HepG2 (cell line): ENCODE data around the gene GART.

Experiments used
- ARNTL ChIP-seq: sonication (generic); formaldehyde crosslinking; IDR thresholded peaks from 2 replicates; pipeline ENCODE4 v1.4.0; 2020; ENCODE audit warnings: mild to moderate bottlenecking, missing genetic modification reagents
- ATF4 ChIP-seq, 2 experiments: fragments of 450-650 bp in 1 of 2; sonication (generic) in 1 of 2; formaldehyde crosslinking; IDR thresholded peaks; 2 replicates each; pipeline versions ENCODE4 v1.5.0 to v1.8.0; 2020 to 2022; ENCODE audit warnings: mild to moderate bottlenecking in 1 of 2, missing genetic modification reagents in 1 of 2
- EZH2 ChIP-seq: conservative IDR thresholded peaks from 2 replicates; pipeline ENCODE4 v1.6.1; 2012; ENCODE audit warnings: mild to moderate bottlenecking, low read depth, low read length, moderate library complexity
- HOXA7 ChIP-seq: sonication (generic); formaldehyde crosslinking; IDR thresholded peaks from 2 replicates; pipeline ENCODE4 v1.8.1; 2022; ENCODE audit warnings: mild to moderate bottlenecking, missing genetic modification reagents, moderate library complexity
- MAFF ChIP-seq: IDR thresholded peaks from 2 replicates; pipeline ENCODE4 v1.6.1; 2011; ENCODE audit warnings: low read depth, low read length, improper control_type of control experiment
- PBX3 ChIP-seq: sonication (generic); formaldehyde crosslinking; IDR thresholded peaks from 2 replicates; pipeline ENCODE4 v1.8.1; 2023; ENCODE audit warnings: missing genetic modification reagents, inconsistent platforms, borderline replicate concordance
- PHF8 ChIP-seq: sonication (generic); formaldehyde crosslinking; IDR thresholded peaks from 2 replicates; pipeline ENCODE4 v1.5.0; 2020; ENCODE audit warnings: missing genetic modification reagents
- POGZ ChIP-seq: sonication (generic); formaldehyde crosslinking; IDR thresholded peaks from 2 replicates; pipeline ENCODE4 v1.4.0; 2020; ENCODE audit warnings: mild to moderate bottlenecking, missing genetic modification reagents
- POLR2A ChIP-seq, 2 experiments: IDR thresholded peaks; 2 replicates each; pipeline ENCODE4 v1.6.1; 2011; ENCODE audit warnings: low read depth in 2 of 2, low read length in 2 of 2, mild to moderate bottlenecking in 1 of 2, moderate library complexity in 1 of 2; ENCODE audit not compliant: insufficient read depth in 1 of 2
- SIN3B ChIP-seq: fragments of 150-350 bp; IDR thresholded peaks from 2 replicates; pipeline ENCODE4 v1.6.1; 2014; ENCODE audit warnings: low read length
- ZNF354B ChIP-seq: sonication (generic); formaldehyde crosslinking; IDR thresholded peaks from 2 replicates; pipeline ENCODE4 v1.8.0; 2022; ENCODE audit warnings: mild to moderate bottlenecking, missing genetic modification reagents
- TF ChIP-seq, protein P1 (sequence below): sonication (generic); formaldehyde crosslinking; IDR thresholded peaks from 2 replicates; pipeline ENCODE4 v1.5.0; 2020; ENCODE audit warnings: mild to moderate bottlenecking, missing genetic modification reagents, moderate library complexity
- TF ChIP-seq, protein P2 (sequence below): sonication (generic); formaldehyde crosslinking; IDR thresholded peaks from 2 replicates; pipeline ENCODE4 v1.5.0; 2020; ENCODE audit warnings: missing genetic modification reagents, mild to moderate bottlenecking, borderline replicate concordance

DNA sequence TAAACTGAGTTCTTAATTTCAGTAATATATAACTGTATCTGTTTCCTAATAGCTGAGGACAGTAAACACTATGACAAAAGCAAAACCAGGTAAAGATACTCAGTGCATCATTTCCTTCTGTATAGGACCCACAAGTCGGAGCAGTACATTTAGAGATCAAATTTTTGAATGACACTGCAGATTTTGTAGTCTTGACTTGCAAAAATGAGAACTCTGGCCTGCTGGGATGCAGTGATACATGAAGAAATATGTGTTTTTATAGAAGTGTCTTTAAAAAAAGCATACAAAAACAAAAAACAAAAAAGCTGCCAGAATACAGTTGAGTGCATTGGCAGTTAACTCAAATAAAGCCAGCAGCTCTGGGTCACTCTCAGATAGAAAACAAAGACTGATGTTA lies 19.0 kb downstream of the GART start:
- TF ChIP-seq ARNTL (CRISPR knock-in tag) (no peak), EZH2 (no peak), POLR2A (IDR thresholded peaks at IDR 0.05; ENCODE audit: insufficient read depth in 1 of 2, low read depth in 2 of 2, low read length in 2 of 2) (no peak), ATF4 (CRISPR knock-in tag; IDR thresholded peaks at IDR 0.05) (no peak), MAFF (no peak), PBX3 (CRISPR knock-in tag) (no peak), POGZ (CRISPR knock-in tag) (no peak), PHF8 (no peak), HOXA7 (no peak), SIN3B (no peak), ZNF354B (CRISPR knock-in tag) (no peak)
- TF ChIP-seq, protein P1, sequence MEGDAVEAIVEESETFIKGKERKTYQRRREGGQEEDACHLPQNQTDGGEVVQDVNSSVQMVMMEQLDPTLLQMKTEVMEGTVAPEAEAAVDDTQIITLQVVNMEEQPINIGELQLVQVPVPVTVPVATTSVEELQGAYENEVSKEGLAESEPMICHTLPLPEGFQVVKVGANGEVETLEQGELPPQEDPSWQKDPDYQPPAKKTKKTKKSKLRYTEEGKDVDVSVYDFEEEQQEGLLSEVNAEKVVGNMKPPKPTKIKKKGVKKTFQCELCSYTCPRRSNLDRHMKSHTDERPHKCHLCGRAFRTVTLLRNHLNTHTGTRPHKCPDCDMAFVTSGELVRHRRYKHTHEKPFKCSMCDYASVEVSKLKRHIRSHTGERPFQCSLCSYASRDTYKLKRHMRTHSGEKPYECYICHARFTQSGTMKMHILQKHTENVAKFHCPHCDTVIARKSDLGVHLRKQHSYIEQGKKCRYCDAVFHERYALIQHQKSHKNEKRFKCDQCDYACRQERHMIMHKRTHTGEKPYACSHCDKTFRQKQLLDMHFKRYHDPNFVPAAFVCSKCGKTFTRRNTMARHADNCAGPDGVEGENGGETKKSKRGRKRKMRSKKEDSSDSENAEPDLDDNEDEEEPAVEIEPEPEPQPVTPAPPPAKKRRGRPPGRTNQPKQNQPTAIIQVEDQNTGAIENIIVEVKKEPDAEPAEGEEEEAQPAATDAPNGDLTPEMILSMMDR: no peak
- TF ChIP-seq, protein P2, sequence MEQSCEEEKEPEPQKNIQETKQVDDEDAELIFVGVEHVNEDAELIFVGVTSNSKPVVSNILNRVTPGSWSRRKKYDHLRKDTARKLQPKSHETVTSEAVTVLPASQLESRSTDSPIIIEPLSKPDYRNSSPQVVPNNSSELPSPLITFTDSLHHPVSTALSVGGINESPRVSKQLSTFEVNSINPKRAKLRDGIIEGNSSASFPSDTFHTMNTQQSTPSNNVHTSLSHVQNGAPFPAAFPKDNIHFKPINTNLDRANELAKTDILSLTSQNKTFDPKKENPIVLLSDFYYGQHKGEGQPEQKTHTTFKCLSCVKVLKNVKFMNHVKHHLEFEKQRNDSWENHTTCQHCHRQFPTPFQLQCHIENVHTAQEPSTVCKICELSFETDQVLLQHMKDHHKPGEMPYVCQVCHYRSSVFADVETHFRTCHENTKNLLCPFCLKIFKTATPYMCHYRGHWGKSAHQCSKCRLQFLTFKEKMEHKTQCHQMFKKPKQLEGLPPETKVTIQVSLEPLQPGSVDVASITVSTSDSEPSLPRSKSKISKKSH (CRISPR knock-in tag): no peak
